Superior temporal gyrus (tissue), 1 donor: ENCODE results near the gene UPK2.

ENCODE experiments used
- DNase-seq: peaks from one replicate; pipeline ENCODE4 v3.0.0-alpha.2; 2016; ENCODE audit errors: extremely low spot score

Gene UPK2

GRCh38 chr11:118917481-118918127 lies 38.5 kb upstream of the UPK2 start:
- no peak for DNase-seq

- DNase-seq = no peak
Measured at GRCh38 chr11:118918128-118918685, 37.9 kb upstream of the UPK2 start.

GRCh38 chr11:118918686-118919280 lies 37.3 kb upstream of the UPK2 start:
- DNase-seq = no peak

GRCh38 chr11:118921121-118921928 lies 34.8 kb upstream of the UPK2 start:
- DNase-seq = peak; percentile 11

GRCh38 chr11:118921929-118922744 lies 34.0 kb upstream of the UPK2 start:
- DNase-seq = peak; percentile 7

- peak; percentile 3 for DNase-seq
Measured at GRCh38 chr11:118922745-118923627, 33.1 kb upstream of the UPK2 start.

GRCh38 chr11:118923721-118924587 lies 32.1 kb upstream of the UPK2 start:
- DNase-seq = no peak

GRCh38 chr11:118924591-118925585 lies 31.2 kb upstream of the UPK2 start:
- peak; percentile 67 for DNase-seq

GRCh38 chr11:118927554-118928100 lies 28.5 kb upstream of the UPK2 start:
- no peak for DNase-seq

GRCh38 chr11:118928101-118928869 lies 27.8 kb upstream of the UPK2 start:
- DNase-seq = peak; percentile 96

GRCh38 chr11:118928870-118929500 lies 27.1 kb upstream of the UPK2 start:
- peak; percentile 63 for DNase-seq

- DNase-seq = peak; percentile 71
Measured at GRCh38 chr11:118929501-118930093, 26.5 kb upstream of the UPK2 start.

- DNase-seq = peak; percentile 92
Measured at GRCh38 chr11:118930094-118930712, 25.9 kb upstream of the UPK2 start.

- no peak for DNase-seq
Measured at GRCh38 chr11:118931571-118931970, 24.5 kb upstream of the UPK2 start.

GRCh38 chr11:118933486-118933885 lies 22.6 kb upstream of the UPK2 start:
- DNase-seq = peak; percentile 3

- DNase-seq = no peak
Measured at GRCh38 chr11:118935376-118935775, 20.7 kb upstream of the UPK2 start.
